LoVo (cell line): ENCODE measurements around the gene INHBB.

Experiments used
- DNase-seq: peaks from one replicate; pipeline ENCODE4 v3.0.0-alpha.2; 2016; ENCODE audit warnings: low spot score

INHBB gene

DNA sequence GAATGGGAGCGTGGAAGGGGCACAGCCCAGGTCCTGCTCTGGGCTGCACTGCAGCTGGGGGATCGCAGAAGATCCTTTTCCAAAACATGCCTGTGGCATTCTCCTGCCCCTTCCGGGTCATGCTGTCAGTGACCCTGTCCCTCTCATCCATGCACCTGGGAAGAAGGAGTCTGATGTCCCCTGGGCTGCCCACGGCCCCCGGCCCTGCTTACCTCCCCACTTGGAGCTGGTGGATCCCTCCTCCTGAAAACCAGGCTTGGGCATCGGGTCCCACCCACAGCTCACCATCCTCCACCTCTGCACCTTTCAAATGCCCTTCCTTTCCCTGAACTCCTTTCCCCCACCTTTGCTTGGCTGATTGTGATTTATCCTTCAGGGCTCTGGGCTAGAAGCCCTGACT lies 11.8 kb downstream of the INHBB start:
- no peak for DNase-seq

DNA sequence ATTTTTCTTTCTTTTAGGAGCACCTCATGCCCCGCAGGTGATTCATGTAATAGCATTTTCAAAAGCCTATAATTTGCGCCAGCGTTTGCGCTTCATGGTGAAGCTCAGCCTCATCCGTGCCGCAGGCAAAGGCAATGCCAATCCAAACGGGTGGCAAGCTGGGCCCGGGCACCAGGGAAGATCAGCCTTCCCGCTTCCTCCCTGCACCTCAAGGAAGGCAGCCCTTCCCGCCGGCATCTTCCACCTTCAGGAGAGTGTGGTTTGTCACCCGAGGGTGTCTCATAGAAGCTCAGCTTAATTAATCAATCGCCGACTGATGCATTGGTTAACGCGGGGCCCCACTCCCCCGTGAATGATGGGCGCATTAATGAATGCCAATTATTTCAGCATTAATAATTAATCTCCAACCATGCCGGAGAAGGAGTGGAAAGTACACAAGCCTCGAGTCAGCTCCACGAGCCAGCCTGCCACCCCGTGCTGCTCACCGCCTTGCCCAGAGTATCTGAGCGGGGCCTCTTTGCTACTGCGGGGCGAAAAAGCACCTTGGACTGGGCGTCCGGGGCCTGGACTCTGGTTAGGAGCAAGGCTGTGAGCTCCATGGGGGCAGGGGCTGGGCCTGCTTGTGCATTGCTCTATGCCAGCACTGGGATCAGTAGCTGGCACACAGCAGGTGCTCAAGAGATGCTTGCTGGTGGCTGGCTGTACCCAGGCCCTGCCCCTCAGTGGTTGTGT lies 13.0 kb downstream of the INHBB start:
- no peak for DNase-seq

DNA sequence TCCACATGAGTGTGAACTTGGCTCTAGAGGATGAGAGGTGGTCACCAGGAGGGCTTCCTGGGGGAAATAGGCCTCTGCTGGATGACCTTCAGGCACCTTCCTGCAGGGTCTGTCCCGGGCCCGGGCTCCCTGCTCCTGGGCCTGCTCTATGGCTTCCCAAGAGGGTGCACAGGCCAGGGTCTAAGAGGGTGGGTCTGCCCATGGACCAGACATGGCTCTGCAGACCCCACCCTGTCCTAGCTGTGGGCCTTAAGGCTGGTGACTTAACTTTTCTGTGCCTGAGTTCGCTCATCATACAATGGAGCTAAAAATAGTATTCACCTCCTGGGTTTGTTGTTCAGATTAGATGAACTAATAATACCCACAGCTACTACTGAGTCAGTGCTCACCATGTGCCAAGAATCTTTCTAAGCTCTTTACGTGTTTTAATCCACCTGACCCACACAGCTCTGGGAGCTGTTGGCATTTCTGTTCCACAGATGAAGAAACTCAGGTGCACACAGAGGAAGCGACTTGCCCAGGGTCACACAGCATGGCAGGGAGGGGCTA lies 14.4 kb downstream of the INHBB start:
- DNase-seq: no peak

DNA sequence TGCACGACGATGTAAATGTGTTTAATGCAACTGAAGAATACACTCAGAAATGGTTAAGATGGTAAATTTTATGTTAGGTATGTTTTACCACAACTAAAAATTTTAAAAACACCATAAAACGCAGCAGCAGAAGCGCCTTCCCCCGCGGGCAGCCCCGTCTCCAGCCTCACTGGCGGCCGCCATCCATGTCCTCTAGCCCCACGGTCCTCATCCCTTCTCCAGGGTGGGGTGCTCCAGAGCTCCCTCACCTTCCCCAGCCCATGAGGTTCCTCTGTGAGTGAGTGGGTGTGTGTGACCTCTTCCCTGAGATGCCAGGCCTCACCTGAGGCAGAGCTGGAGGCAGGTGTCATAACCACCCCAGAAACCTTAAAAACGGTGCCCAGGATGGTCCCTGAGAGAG lies 17.0 kb downstream of the INHBB start:
- DNase-seq: no peak

DNA sequence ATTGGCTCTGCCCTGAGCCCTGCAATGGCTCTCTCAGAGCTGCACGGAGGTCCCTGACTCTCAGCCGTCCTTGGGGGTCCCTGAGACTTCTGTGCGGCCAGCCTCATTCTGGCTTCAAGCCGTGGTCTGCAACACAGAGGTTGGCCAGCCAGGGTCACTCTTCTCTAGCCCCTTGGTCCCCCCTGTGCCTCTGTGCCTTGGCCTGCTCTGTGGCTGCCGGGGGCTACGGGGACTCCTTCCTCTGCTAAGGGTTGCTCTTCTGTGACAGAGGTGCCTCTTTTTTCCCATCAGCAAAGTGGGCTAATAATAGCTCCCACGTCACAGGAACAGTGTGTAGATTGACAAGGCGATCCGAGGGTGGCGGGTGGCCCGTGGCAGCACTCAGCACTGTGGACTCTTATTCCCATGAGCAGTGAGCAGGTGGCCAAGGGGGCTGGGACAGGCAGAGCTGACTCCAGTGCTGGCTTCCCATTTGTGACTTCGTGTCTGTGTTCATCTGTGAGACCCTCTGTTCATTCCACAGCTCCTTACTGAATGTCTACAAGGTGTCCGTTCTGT lies 19.4 kb downstream of the INHBB start:
- DNase-seq: no peak

DNA sequence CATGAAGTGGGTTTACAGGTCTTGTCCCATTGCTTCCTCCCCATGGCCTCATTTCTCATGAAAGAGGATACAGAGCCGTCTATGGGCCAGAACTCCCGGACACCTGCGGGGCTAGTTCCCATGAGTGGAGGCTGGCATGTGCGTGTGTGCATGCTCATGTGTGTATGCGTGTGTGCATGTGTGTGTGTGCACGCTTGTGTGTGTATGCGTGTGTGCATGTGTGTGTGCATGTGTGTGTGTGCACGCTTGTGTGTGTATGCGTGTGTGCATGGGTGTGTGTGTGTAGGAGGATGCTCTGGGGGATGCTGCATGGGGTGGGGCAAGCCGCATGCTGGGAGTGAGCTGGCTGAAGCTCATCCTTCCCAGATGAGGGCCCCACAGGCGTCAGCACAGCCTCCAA lies 20.8 kb downstream of the INHBB start:
- DNase-seq: no peak

DNA sequence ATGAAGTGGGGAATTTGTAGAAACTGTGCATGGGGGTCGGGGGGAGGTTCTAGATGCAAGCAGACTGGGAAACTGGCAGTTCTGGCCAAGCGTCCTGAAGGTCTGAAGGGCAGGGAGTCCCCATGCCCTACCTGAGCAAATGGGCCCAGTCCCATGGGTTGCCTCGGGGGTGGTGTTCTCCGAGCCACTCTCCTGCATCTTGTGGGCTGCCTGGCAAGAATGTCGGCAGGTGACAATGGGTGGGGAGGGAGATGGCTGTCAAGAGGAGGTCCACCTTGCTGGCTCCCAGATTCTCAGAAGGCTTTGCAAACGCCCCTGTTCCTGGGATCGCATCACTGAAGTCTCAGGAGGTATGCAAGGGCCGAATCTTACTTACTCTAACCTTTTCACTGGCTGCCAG lies 21.3 kb downstream of the INHBB start:
- no peak for DNase-seq

DNA sequence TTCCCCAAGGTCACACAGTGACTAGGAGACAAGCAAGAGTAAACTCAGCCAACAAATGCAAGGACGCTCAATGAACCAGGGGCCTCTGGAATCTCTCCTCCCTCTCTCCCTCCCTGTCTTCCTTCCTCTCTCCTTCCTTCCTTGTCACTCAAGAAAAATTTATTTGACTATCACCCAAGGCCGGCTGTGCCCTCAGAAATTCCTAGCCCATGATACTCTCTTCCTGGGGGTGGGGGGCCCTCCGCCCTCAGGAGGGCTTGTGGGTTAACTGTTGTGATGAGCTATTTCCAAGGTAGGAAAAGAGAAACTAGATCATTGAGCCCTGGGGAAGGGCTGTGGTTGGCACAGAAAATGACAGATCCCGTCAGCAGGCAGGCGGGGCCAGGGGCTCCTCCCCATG lies 21.7 kb downstream of the INHBB start:
- no peak for DNase-seq

DNA sequence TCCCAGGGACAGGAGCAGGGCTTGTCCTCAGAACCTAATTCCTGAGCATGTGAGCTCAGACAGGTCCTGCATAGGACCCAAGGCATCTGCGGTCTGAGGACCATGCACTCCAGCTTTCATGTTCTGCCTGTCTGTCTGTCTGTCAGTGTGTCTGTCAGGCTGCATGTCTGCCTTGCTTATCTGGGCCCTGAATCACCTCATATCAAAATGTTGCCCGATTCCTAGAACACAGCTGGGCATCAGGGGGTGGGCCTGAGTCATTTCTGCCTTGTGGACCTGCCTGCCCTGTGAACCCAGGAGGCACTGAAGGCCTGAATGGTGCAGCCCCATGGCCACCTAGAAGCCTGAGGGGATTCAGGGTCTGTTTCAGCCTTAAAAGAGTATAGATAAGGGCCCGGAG lies 22.1 kb downstream of the INHBB start:
- DNase-seq: no peak

DNA sequence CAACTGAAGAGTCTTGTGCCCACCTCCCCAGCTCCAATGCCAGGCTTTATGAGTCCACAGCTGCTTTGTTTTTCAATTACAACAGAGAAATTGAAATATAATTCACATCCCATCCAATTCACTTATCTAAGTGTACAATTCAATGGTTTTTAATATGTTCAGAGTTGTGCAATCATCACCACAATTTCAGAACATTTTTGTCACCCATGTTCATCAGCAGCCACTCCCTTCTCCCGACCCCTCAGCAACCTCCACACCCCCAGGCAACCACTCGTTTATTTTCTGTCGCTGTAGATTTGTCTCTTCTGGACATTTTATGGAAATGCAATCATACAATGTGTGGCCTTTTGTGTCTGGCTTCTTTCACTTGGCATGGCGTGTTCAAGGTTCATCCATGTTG lies 23.3 kb downstream of the INHBB start:
- DNase-seq: no peak

DNA sequence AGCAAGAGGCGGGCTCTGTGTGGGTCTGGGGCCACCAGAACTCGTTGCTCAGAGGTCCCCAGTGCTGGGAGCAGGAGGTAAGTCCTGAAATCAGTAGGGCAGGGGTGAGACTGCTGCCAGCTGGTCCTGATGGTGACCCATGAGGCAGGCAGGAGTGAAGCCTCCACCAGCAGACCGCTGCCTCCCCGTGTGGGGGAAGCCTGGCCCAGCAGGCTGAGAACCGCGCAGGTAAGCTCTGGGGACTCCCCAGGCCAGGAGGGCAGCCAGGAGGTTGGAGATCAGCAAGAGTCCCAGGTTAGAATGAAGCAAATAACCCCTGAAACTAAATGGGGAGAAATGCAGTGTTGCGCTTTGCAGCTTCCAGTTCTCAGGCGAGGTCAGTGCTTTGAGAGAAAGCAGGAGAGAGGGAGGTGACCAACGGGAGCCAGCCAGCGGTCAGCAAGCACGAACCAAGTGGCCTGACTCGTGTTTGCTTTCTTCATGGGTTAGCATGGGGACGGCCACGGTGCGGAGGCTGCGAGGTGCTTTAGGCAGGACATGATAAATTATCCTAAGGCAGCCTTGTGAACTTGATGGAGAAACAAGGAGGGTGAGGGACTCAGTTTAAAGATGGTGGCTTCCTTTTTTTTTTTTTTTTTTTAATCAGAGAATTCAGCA lies 26.2 kb downstream of the INHBB start:
- no peak for DNase-seq

DNA sequence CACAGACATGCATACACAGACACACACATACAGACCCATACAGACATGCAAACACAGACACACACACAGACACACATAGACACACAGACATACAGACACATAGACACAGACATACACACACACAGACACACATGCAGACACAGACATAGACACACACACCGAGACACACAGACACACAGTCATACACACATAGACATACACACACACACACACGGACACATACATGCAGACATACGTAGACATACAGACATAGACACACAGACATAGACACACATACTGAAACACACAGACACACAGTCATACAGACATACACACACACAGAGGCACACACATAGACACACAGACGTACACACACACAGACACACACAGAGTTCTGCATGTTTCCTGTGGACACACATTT lies 26.9 kb downstream of the INHBB start:
- no peak for DNase-seq

DNA sequence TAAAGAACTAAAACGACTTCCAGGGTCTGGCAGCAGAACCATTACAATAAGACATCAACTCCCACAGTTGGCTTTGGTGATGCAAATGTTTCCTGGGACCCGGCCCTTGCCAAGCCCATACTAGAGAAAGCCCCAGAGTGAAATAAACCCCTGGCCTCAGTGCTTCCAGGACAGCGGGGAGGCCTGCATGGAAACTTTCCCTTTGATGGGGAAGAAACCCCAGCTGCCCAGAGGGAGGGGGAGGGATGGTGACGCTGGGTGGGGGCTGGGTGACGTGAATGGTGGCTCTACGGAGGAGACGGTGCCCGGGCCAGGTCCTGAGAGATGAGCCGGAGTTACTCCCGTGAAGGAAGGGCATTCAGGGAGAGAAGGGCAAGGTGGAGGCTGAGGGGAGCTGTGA lies 27.5 kb downstream of the INHBB start:
- DNase-seq: no peak

DNA sequence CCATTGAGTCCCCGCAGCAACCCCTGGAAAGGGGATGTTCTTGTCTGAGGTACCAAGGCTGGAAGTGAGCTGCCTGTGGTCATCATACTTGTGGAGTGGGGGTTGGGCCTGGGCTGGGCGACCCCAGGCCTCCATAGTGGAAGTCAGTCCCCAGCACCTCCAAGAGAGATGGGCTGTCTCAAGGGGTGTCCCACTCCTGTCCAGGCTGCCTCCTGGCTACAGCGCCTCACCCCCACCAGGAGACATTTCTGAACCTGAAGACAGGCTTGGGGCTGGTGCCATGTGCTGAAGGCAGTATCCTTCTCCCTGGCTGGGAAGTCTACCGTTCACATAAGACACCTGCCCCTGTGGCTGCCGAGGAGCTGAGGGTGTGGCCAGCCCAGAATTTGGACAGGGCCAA lies 28.9 kb downstream of the INHBB start:
- no peak for DNase-seq

DNA sequence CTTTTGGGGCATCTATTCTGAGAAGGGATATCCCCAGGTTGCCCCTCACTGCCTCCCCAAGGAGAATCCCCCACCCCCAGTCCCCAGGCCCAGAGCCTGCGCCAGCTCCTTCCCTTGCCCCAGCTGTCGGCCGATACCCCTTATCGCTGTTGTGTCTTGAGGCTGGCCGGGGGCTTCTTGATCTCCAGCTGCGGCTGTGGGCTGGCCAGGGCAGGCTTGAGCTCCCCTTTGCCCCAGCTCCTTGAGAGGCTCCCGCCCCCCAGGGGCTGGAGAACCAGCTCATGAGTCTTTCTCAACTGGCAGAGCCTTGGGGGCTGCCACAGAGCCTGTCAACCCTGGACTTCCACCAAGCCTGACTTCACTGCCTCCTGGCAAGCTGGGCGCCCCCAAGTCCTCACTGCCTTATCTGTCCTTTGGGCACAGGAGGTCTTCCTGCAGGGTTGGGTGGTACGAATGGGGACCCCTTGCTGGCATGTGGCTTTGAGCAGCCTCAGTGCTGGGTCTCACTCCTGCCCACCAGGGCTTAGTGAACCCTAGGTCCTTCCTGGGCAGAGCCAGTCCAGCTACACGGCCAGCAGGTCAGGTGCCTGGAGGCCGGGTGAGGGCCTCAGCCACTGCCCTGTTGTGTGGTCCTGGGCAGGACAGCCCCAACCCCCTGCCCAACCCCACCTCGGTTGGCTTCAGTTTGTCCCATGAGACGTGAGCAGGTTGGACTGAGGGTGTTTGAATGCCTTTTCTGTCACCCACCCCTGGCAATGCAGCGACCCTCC lies 29.5 kb downstream of the INHBB start:
- DNase-seq: no peak

DNA sequence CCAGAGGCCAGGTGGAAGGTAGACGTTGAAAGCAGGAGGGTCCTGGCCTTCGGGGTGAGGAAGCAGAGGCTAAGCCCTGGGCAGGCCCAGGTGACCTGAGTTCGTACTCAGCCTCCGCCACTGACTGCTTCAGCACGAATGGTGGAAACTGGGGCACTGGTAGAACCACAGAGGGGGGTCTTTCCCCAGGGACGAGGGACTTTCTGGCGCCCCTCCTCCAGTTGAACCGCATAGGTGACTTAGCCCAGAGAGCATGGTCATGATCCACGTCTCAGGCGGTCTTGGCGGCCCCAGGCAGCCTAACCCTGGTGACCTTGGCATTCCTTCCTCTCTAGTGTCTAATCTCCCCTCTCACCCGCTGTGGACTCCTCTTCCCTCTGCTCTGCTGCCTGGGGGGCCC lies 30.2 kb downstream of the INHBB start:
- DNase-seq: no peak

DNA sequence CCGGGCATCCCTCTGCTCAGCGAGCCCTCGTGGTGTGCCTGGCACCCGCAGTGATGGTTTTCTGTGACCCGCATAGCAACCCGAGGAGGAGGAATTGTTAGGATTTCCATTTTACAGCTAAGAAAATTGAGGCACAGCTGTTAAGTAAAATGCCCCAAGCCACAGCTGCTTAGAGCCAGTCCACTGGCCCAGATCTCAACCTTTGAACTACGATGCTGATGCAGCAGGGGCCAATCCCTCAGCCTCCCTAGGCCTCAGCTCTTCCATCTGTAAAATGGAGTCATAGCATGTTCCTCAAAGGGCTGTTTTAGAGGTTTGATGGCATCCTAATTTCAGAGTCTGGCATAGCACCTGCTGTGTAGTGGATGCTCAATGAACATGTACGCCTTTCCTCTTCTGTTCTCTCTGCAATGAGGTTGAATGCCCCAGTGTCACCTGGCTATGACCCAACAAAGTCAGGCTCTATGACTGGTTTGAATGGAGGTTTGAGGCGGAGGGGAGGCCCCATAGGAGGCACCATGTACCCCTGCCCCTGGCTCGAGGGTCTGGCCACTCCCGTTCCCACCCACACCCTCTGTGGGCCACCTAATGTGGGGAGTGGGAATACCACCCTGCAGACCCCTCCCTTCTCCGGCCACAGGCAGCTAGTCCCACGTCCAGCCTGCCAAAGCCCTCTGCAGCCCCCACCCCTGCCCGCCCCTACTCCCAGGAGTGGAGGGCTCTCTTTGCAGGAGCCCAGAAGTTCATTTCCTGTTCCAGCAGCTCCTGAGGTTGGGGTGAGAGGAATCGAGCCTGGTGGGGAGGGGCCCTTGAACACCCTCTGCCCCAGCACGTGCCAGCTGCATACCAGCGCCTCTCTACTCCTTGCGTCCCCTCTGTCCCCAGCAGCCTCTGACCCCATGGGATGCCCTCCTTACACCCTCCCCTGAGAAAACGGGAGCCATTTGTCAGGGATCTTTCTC lies 31.0 kb downstream of the INHBB start:
- no peak for DNase-seq

DNA sequence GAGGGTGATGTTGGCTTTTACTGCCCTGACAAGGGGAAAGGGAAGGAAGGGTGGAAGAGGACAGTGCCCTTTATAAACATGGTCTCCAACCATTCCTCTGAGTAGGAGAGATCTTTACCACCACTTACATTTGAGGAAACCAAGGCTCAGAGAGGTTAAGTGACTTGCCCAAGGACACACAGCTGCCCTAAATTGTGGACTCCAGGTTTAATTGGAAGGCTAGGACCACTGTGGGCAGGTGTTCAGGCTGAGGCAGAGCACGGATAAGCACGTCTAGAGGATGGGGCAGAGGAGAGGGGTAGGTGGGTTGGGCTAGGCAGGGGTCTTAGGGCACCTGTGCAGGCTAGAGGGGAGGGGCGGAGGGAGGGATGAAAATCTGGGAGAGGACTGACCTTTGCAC lies 32.7 kb downstream of the INHBB start:
- no peak for DNase-seq

DNA sequence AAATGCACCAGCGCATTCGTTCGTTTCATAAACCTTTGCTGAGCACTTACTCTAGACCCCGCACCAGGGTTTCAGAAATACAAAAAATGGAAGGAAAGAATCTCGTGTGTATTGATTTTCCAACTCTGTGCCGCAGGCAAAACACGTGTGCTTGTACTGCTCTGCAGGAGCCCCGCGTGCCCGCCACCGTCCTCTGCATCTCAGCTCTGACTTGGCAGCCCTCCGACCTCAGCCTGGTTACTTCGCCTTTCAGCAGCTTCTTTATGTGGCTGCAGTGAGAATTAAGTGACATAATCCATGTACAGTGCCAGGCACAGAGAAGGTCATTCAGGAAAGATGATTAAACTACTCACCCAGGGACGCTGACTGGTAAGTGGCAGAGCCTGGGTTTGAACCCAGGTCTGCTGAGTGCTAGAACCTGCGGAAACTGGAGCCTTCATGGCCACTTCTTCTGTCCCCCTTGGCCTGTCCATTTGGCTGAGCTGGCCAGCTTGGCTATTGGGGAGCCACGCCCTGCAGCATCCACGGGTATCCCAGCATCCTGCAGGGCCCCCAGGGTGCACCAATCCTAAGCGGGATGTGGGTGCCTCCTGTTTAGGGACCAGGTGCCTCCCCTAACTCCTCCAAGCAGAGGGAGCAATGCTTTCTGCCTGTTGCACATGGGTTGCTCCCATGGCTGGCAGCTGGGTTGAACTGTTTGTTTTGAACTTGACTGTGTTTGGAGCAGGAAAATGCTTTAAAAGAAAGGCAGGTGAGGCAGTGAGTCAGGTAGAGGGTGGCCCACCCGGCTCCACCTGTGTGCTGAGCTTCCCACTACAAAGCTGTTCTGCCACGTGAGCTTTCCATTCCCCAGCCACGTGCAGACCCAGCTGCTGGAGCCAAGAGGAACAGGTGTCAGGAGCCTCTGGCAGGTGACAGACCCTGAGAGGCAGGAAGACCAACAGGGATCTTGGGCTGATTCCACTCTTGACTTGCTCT lies 34.3 kb downstream of the INHBB start:
- no peak for DNase-seq

DNA sequence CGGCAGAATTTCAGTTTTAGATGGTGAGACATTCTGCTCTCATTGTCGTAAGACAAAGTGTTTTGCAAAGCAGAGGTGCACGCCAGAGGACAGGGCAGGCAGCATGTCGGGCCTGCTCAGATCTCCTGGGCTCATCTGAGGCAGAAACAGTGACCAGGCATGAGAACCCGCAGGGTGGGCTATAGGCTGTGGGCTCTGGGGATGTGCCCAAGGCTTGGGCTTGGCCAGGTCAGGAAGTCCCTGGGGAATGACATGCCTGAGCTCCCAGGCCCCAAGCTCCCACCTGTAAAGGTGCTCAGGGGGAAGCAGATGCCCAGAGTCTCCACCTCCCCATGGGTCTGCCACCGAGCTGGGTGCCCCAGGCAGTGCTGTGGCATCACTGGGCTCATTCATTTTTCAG lies 35.3 kb downstream of the INHBB start:
- DNase-seq: no peak
